GM15510 (cell line): ENCODE measurements around the gene TMPRSS7.

Source experiments
- POLR2A ChIP-seq: IDR thresholded peaks from 3 replicates; pipeline ENCODE4 v1.6.1; 2011; ENCODE audit warnings: borderline replicate concordance; ENCODE audit not compliant: insufficient read length; ENCODE audit errors: extremely low read depth

The TMPRSS7 gene

GRCh38 chr3:112097378-112097777, 62.8 kb downstream of the TMPRSS7 start:
- no peak for TF ChIP-seq POLR2A

DNA sequence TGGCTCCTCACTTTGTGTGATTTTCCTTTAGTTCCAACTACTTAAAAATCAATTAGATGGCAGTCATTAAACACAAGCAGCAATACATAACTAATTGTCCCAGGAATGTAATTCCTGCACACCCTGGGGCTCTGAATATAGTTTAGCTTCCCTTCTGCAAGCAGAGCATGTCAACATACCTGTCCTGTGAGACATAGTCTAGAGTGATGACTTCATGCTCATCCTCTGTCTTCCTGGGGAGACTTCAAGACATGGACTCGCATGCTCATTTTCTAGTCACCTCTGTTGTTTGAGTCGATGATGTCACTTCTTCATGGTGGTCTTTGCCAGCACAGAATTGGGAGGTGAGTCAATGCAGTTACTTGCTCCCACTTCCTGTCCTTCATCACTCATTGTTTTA, 67.4 kb downstream of the TMPRSS7 start:
- TF ChIP-seq POLR2A = no peak

DNA sequence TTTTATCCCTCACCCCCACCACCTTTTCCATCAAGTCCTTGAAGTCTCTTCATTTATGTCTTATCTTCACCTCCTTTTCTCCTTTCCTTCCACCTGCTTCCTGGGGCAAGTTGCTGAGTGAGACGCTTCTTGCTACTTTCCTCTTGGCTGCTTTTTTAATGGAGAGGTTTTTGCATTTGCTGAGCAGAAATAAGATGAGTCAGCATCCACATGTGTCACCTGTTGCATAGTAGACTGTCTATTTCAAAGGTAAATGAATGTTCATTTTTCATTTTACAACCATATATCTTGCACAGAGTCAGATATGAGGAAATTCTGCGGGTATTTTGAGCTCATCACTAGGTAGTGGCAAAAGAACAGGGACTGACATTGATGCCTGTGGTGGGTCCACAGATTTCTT, 70.2 kb downstream of the TMPRSS7 start:
- TF ChIP-seq POLR2A = no peak

DNA sequence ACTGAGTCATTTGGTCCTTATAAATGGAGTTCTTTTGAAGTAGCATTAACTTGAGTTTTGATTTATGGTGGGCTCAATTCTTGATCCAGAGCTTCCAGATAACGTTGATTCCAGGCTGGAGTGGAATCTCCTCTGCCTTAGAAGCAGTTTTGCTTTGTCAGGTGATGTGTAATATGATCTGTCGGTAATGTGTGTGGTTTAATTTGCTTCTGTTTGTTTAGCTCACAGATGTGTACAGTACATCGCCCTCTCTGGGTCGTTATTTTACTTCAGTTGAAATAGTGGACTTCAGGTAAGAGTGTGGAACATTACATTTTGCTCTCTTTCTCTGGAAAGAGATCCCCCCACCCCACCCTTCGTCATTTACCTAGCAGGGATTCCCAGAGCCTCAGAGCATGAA, 74.8 kb downstream of the TMPRSS7 start:
- TF ChIP-seq POLR2A = no peak

DNA sequence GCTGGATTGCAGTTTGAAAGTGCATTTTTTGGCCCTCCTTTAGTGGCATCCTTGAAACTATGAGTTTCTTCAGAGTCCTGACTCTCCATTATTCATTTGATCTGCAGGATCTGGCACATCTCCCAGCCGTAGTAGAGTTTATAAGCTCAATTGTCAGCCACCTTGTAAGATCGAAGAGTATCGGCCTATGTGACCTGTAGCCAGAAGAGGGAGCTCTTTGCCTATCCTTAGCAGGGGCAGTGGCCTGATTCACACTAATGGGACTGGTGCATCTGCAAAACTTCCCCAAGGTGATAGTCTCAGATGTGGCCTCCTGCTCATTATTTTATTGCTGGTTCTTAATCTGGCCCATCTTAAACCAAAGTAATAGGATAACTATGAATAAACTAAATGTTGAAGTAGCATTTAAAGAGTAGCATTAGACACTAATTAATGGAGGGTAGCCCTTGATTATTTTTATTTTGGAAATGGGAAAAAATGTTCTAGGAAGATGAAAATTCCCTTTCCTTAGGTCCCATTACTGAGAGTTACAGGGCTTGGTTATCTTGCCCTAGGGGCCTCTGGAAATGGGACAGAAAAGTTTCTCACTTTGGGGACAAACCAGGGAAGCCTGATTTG, 77.4 kb downstream of the TMPRSS7 start:
- no peak for TF ChIP-seq POLR2A

DNA sequence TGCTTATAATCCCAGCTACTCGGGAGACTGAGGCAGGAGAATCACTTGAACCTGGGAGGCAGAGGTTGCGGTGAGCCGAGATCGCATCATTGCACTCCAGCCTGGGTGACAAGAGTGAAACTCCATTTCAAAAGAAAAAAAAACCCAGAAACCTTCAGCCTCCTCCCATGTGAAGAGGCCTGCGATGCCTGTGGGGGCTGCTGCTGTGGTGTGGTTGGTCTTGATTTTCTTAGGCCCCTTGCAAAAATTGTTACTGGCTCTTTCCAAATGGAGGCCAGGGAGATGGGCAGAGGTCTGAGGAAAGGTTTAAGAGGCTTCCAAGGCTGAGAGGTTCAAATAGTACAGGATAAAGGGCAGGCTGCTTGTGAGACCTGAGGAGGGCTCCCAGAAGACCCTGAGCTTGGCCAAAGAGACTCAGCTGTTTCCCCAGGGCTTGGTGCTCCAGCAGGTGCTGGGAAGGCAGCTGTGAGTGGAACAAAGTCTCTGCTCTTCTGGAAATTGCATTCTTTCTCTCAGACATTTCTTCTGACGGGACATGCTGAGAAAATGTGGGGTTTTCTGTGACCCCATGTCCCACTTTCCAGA, 80.1 kb downstream of the TMPRSS7 start:
- TF ChIP-seq POLR2A = no peak

DNA sequence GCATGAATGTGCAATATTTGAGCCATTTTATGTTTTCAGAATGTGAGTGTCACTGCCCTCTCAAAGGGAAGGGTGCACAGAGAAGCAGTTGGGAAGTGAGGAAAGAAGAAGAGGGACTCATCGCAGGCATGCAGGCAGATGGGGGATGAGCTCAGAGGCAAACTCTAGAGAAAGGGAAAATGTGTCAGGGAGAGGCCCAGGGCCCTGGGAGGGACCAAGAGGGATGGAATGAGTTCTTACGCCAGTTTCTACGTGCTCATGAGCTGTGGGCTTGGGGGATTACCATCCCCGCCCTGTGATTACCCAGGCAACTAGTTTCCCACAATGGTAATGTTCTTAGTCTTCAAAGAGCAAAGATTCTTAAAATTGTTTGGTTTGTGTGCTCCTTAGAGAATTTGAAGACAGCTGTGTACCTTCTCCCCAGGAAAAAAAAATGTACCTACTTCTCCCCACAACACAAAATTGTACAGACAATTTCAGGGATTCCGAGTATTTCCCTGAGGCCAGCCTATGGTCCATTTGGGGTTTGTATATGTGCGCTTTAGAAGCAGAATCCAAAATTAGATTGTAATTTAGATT, 80.7 kb downstream of the TMPRSS7 start:
- no peak for TF ChIP-seq POLR2A

- TF ChIP-seq POLR2A = no peak
Observed at GRCh38 chr3:112115806-112116383, 81.4 kb downstream of the TMPRSS7 start.

GRCh38 chr3:112116748-112117186, 82.2 kb downstream of the TMPRSS7 start:
- TF ChIP-seq POLR2A = no peak

GRCh38 chr3:112117415-112117814, 82.9 kb downstream of the TMPRSS7 start:
- TF ChIP-seq POLR2A = no peak

GRCh38 chr3:112117841-112118571, 83.5 kb downstream of the TMPRSS7 start:
- no peak for TF ChIP-seq POLR2A

GRCh38 chr3:112119962-112120836, 85.7 kb downstream of the TMPRSS7 start:
- TF ChIP-seq POLR2A = peak; percentile 18

GRCh38 chr3:112121577-112122547, 87.3 kb downstream of the TMPRSS7 start:
- TF ChIP-seq POLR2A = no peak
